Activated CD8-positive, alpha-beta T cell treated with anti-CD3 and anti-CD28 coated beads for 36 hours (primary cell): ENCODE results near the gene TMEM132D. TPM values are rescaled to one million over a fixed set of nuclear protein-coding genes. Genes with fewer than 3 reads are reported as not detected.

Experiments used
- ATAC-seq: fragments of 200-7000 bp; cut with Tn5 transposase; one replicate; pipeline ENCODE4 v1.10.0; 2021; ENCODE audit warnings: mild to moderate bottlenecking, moderate library complexity
- CTCF ChIA-PET: fragments of 350-600 bp; sonication (Branson Sonifier 250); formaldehyde crosslinking; loops from one replicate; lab custom pipeline; 2021; ENCODE audit warnings: antibody characterized with exemption; lab: Charles Lee
- POLR2A ChIA-PET: fragments of 350-600 bp; sonication (Branson Sonifier 250); formaldehyde crosslinking; loops from one replicate; lab custom pipeline; 2021; ENCODE audit warnings: antibody characterized with exemption; lab: Charles Lee
- DNase-seq: peaks from one replicate; pipeline ENCODE4 v3.0.0-alpha.2; 2020
- H3K27ac Mint-ChIP-seq: one replicate; pipeline ENCODE4 v1.8.0; 2021; ENCODE audit warnings: mild to moderate bottlenecking, mixed read lengths
- H3K27me3 Mint-ChIP-seq: one replicate; pipeline ENCODE4 v1.8.0; 2021; ENCODE audit warnings: mixed read lengths
- H3K36me3 Mint-ChIP-seq: one replicate; pipeline ENCODE4 v1.8.0; 2021; ENCODE audit warnings: low read depth, mixed read lengths
- H3K4me1 Mint-ChIP-seq: one replicate; pipeline ENCODE4 v1.8.0; 2021; ENCODE audit warnings: low read depth, mixed read lengths
- H3K4me3 Mint-ChIP-seq: one replicate; pipeline ENCODE4 v1.8.0; 2021; ENCODE audit warnings: mild to moderate bottlenecking, moderate library complexity, mixed read lengths
- H3K9me3 Mint-ChIP-seq: one replicate; pipeline ENCODE4 v1.8.0; 2021; ENCODE audit warnings: mixed read lengths
- intact Hi-C: fragments of 100-400 bp; cut with micrococcal nuclease; formaldehyde crosslinking; loops from one replicate; pipeline ENCODE4 v1.10.0; 2022
- total RNA-seq, 2 experiments: library from RNA; stranded (reverse); gene quantifications; one replicate each; pipeline ENCODE4 v1.2.3, GENCODE V29; 2021
- TF ChIP-seq, protein P1 (sequence below): fragments of 200-600 bp; IDR thresholded peaks from one replicate; pipeline ENCODE4 v1.8.0; 2022; ENCODE audit warnings: antibody characterized with exemption, mild to moderate bottlenecking

TMEM132D gene
- total RNA-seq, 2 experiments from 2014 or later = not detected

DNA sequence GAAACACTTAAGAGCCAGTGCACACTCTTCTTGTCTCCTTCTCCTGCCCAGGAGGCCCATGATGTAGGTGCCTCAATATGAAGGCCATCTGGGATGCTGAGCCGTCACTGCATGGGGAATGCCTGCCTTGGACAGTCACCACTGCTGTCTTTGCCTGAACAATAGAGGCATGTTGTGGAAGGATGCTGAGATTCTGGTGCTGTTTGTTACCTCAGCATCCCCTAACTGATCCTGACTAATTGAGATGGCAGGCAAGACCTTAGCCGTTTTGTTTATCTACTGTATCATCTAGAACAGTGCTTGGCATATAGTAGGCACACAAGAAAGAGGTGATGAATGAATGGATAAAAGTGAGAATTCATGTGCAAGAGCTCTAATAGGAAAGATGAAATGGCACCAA, 797.1 kb downstream of the TMEM132D start:
- ATAC-seq (no peak), DNase-seq (no peak)
- CTCF ChIA-PET = interaction anchor here (0.6 kb wide), 1 partner anchor 659 kb away, joined by 3 read pairs; no protein-coding TSS in a partner anchor
- Mint-ChIP-seq H3K27ac (no peak overlapping the region), H3K27me3 (no peaks in the 10 kb centered on the region), H3K36me3 (no peaks in the 10 kb centered on the region), H3K4me1 (no peaks in the 10 kb centered on the region), H3K4me3 (no peak overlapping the region), H3K9me3 (peaks cover 3% of the 10 kb centered on the region)
- POLR2A ChIA-PET = no interaction called here
- intact Hi-C loops = no loop called here
- TF ChIP-seq, protein P1, sequence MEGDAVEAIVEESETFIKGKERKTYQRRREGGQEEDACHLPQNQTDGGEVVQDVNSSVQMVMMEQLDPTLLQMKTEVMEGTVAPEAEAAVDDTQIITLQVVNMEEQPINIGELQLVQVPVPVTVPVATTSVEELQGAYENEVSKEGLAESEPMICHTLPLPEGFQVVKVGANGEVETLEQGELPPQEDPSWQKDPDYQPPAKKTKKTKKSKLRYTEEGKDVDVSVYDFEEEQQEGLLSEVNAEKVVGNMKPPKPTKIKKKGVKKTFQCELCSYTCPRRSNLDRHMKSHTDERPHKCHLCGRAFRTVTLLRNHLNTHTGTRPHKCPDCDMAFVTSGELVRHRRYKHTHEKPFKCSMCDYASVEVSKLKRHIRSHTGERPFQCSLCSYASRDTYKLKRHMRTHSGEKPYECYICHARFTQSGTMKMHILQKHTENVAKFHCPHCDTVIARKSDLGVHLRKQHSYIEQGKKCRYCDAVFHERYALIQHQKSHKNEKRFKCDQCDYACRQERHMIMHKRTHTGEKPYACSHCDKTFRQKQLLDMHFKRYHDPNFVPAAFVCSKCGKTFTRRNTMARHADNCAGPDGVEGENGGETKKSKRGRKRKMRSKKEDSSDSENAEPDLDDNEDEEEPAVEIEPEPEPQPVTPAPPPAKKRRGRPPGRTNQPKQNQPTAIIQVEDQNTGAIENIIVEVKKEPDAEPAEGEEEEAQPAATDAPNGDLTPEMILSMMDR = no peak

DNA sequence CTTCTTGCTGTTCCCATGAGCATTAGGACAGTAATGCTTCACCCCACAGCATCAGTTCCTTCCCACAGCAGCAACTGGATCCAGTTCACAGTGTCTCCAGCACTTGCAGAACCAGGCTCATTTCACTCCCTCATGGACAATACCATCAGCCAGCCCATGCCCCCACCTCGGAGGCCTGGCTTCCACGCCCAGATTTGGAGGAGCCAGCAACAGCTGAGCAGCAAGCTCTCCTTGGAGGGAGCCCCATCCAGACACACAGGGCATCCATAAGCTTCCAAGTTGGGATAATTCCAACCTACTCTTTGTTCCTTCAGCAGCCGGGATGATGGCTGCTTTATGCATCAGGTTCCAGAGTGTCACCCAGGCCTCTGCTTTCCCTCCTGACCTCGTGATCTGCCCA, 800.6 kb downstream of the TMEM132D start:
- no peak for ATAC-seq
- TF ChIP-seq, protein P1 = no peak
- Mint-ChIP-seq H3K27ac (no peak overlapping the region), H3K4me3 (no peak overlapping the region), H3K4me1 (no peaks in the 10 kb centered on the region), H3K9me3 (peaks cover 3% of the 10 kb centered on the region), H3K27me3 (no peaks in the 10 kb centered on the region), H3K36me3 (no peaks in the 10 kb centered on the region)
- ChIA-PET POLR2A (no interaction called here), CTCF (no interaction called here)
- no peak for DNase-seq
- intact Hi-C loops = no loop called here

DNA sequence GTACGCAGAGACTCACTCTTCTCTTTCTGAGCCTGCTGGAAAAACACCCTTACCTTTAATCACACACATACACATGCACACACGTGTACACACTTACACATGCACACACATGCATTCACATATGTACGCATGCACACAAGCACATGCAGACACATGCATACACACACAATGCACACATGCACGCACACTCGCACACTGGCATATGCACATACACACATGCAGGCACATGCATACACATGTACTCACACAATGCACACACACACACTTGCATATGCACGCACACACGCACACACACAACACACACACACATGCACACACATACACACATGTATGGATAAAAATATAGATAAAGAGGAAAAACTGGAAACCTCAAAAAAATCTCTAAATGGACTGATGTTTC, 801.6 kb downstream of the TMEM132D start:
- TF ChIP-seq, protein P1 = no peak
- Mint-ChIP-seq H3K36me3 (no peaks in the 10 kb centered on the region), H3K27ac (no peak overlapping the region), H3K9me3 (peaks cover 3% of the 10 kb centered on the region), H3K27me3 (no peaks in the 10 kb centered on the region), H3K4me3 (no peak overlapping the region), H3K4me1 (no peaks in the 10 kb centered on the region)
- POLR2A ChIA-PET = no interaction called here
- intact Hi-C loops = no loop called here
- ATAC-seq = no peak
- DNase-seq = no peak
- CTCF ChIA-PET = no interaction called here

DNA sequence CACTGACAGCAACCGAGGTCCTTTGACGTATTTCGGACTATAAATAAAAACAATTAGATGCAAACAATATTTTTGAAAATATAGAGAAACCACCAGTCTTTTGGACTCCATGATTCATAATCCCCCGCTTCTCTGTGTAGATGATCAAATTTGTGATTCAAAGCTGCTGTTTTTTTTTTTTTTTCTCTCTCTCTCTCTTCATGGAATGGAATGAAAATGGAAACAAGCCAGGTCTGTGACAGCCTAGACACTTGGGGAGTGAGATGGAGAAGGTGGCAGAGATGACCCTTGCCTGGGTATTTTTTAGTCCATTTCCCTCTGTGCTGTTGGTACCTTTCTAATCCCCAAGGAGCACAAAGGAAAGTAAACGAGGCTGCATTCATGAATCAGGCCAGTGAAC, 802.0 kb downstream of the TMEM132D start:
- Mint-ChIP-seq H3K4me1 (no peaks in the 10 kb centered on the region), H3K4me3 (no peak overlapping the region), H3K9me3 (peaks cover 3% of the 10 kb centered on the region), H3K27me3 (no peaks in the 10 kb centered on the region), H3K36me3 (no peaks in the 10 kb centered on the region), H3K27ac (no peak overlapping the region)
- CTCF ChIA-PET = no interaction called here
- DNase-seq (no peak), ATAC-seq (no peak)
- POLR2A ChIA-PET = no interaction called here
- TF ChIP-seq, protein P1 = no peak
- intact Hi-C loops = no loop called here

DNA sequence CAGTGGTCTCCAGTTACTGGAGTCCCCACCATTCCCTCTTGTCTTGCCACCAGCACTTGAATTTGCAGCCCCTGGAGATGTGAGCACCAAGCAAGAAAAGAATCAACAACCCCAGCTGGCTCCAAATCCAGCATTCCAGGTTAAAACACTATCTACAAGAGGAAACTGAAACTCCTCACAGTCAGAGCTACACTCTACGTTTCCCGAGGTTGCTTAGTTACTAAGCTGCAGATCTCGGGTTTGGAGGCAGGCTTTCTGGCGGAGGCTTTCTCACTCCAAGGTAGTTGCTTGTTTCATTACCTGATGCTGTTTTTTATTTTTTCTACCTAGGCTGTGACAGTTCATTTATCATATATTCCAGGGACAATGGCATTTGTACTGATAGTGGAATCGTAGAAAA, 802.4 kb downstream of the TMEM132D start:
- DNase-seq (no peak), ATAC-seq (no peak)
- TF ChIP-seq, protein P1 = no peak
- H3K27ac Mint-ChIP-seq = no peak overlapping the region
- no peaks in the 10 kb centered on the region for H3K27me3 Mint-ChIP-seq
- peaks cover under 1% of the 10 kb centered on the region for H3K9me3 Mint-ChIP-seq
- intact Hi-C loops = no loop called here
- ChIA-PET CTCF (no interaction called here), POLR2A (no interaction called here)
- no peaks in the 10 kb centered on the region for H3K36me3 Mint-ChIP-seq
- no peak overlapping the region for H3K4me3 Mint-ChIP-seq
- no peaks in the 10 kb centered on the region for H3K4me1 Mint-ChIP-seq
